ENCODE data around the gene KLHL40.

Gene KLHL40

GRCh38 chr3:42647821-42648459, 37.4 kb upstream of the KLHL40 start:
- TF ChIP-seq CTCF (conservative IDR thresholded peaks at IDR 0.05; ENCODE audit: low read depth, low read length) = no peak
- H3K4me3 ChIP-seq (ENCODE audit: low read depth, low read length) = no peak overlapping the region
- DNase-seq (ENCODE audit: low read depth) = peak; percentile 46

- no peak for TF ChIP-seq CTCF (conservative IDR thresholded peaks at IDR 0.05; ENCODE audit: low read depth, low read length)
- no peak overlapping the region for H3K4me3 ChIP-seq (ENCODE audit: low read depth, low read length)
- no peak for DNase-seq (ENCODE audit: low read depth)
Measured at GRCh38 chr3:42649006-42649405, 36.3 kb upstream of the KLHL40 start.

GRCh38 chr3:42649783-42650182, 35.6 kb upstream of the KLHL40 start:
- no peak for DNase-seq (ENCODE audit: low read depth)
- TF ChIP-seq CTCF (conservative IDR thresholded peaks at IDR 0.05; ENCODE audit: low read depth, low read length) = no peak
- H3K4me3 ChIP-seq (ENCODE audit: low read depth, low read length) = no peak overlapping the region

GRCh38 chr3:42651248-42652091, 33.9 kb upstream of the KLHL40 start:
- DNase-seq (ENCODE audit: low read depth) = no peak
- no peak for TF ChIP-seq CTCF (conservative IDR thresholded peaks at IDR 0.05; ENCODE audit: low read depth, low read length)
- H3K4me3 ChIP-seq (ENCODE audit: low read depth, low read length) = peak overlapping the region; percentile 3

- H3K4me3 ChIP-seq (ENCODE audit: low read depth, low read length) = peak overlapping the region; percentile 83
- no peak for DNase-seq (ENCODE audit: low read depth)
- no peak for TF ChIP-seq CTCF (conservative IDR thresholded peaks at IDR 0.05; ENCODE audit: low read depth, low read length)
Measured at GRCh38 chr3:42652251-42652610, 33.1 kb upstream of the KLHL40 start.

- H3K4me3 ChIP-seq (ENCODE audit: low read depth, low read length) = peak overlapping the region; percentile 83
- DNase-seq (ENCODE audit: low read depth) = peak; percentile 83
- TF ChIP-seq CTCF (conservative IDR thresholded peaks at IDR 0.05; ENCODE audit: low read depth, low read length) = no peak
Measured at GRCh38 chr3:42652611-42653302, 32.6 kb upstream of the KLHL40 start.

Data from choroid plexus epithelial cell (primary cell).